Measurements from ENCODE around the gene BCCIP. TPM values are rescaled to one million over a fixed set of nuclear protein-coding genes. Genes with fewer than 3 reads are reported as not detected.

Gene BCCIP
- total RNA-seq, 4 donors from 2014 or later = 36.8 to 53.2 (median 46.3) TPM

GRCh38 chr10:125871338-125871737 is 48.0 kb downstream of the BCCIP start:
- Histone ChIP-seq H3K27ac (replicated peaks in 1 of 4) (no peak overlapping the region), H3K4me1 (no peaks in the 10 kb centered on the region), H3K9me3 (peaks cover 0 to 5% (median 4%) of the 10 kb centered on the region in 4 donors), H3K4me3 (no peak overlapping the region), H3K36me3 (peaks cover 8 to 25% (median 8%) of the 10 kb centered on the region in 4 donors), H3K27me3 (no peaks in the 10 kb centered on the region)
- 78% methylated on average over 4 of the region's 4 CpGs for WGBS
- TF ChIP-seq EP300 (IDR thresholded peaks at IDR 0.05) = no peak
- TF ChIP-seq POLR2A (IDR thresholded peaks at IDR 0.05; ENCODE audit: low read depth) = no peak
- no peak for TF ChIP-seq CTCF (IDR thresholded peaks at IDR 0.05)
- no peak for TF ChIP-seq POLR2AphosphoS5 (IDR thresholded peaks at IDR 0.05)
- intact Hi-C loops (cut with DNase I) = no loop called here
- no peak for DNase-seq (ENCODE audit: extremely low spot score)

- Histone ChIP-seq H3K36me3 (peaks cover 0 to 37% (median 12%) of the 10 kb centered on the region in 4 donors), H3K27ac (replicated peaks in 1 of 4) (no peak overlapping the region), H3K27me3 (no peaks in the 10 kb centered on the region), H3K4me3 (no peak overlapping the region), H3K9me3 (peaks cover 0 to 10% (median 8%) of the 10 kb centered on the region in 4 donors), H3K4me1 (peaks cover 0 to 3% (median 0%) of the 10 kb centered on the region in 4 donors)
- intact Hi-C loops (cut with DNase I) = no loop called here
- no peak for TF ChIP-seq CTCF (IDR thresholded peaks at IDR 0.05)
- TF ChIP-seq EP300 (IDR thresholded peaks at IDR 0.05) = no peak
- no peak for TF ChIP-seq POLR2A (IDR thresholded peaks at IDR 0.05; ENCODE audit: low read depth)
- TF ChIP-seq POLR2AphosphoS5 (IDR thresholded peaks at IDR 0.05) = no peak
- WGBS = 87% methylated on average over 11 of the region's 11 CpGs
- no peak for DNase-seq (ENCODE audit: extremely low spot score)
Observed at GRCh38 chr10:125878957-125879835, 55.9 kb downstream of the BCCIP start.

- WGBS = 65% methylated on average over 6 of the region's 6 CpGs
- TF ChIP-seq CTCF (IDR thresholded peaks at IDR 0.05) (no peak), POLR2AphosphoS5 (IDR thresholded peaks at IDR 0.05) (no peak), POLR2A (IDR thresholded peaks at IDR 0.05; ENCODE audit: low read depth) (no peak), EP300 (IDR thresholded peaks at IDR 0.05) (no peak)
- no peak overlapping the region for H3K27ac ChIP-seq (replicated peaks in 1 of 4)
- no peak overlapping the region for H3K4me3 ChIP-seq
- H3K9me3 ChIP-seq = peaks cover 0 to 10% (median 8%) of the 10 kb centered on the region in 4 donors
- intact Hi-C loops (cut with DNase I) = no loop called here
- peaks cover 0 to 3% (median 0%) of the 10 kb centered on the region in 4 donors for H3K4me1 ChIP-seq
- H3K36me3 ChIP-seq = peaks cover 0 to 47% (median 13%) of the 10 kb centered on the region in 4 donors
- H3K27me3 ChIP-seq = no peaks in the 10 kb centered on the region
- no peak for DNase-seq (ENCODE audit: extremely low spot score)
Observed at GRCh38 chr10:125880719-125881118, 57.4 kb downstream of the BCCIP start.

GRCh38 chr10:125881192-125881591 is 57.8 kb downstream of the BCCIP start, which contains the start of gene DHX32:
DHX32 (minus strand) TSS chr10:125881292; CDS start chr10:125880824, 468 bp downstream.
- H3K27me3 ChIP-seq = no peaks in the 10 kb centered on the region
- WGBS = 84% methylated on average over 4 of the region's 4 CpGs
- peaks cover 0 to 7% (median 5%) of the 10 kb centered on the region in 4 donors for H3K9me3 ChIP-seq
- intact Hi-C loops (cut with DNase I) = no loop called here
- DNase-seq (ENCODE audit: extremely low spot score) = no peak
- H3K27ac ChIP-seq (replicated peaks in 1 of 4) = no peak within 1 kb of the TSS
- TF ChIP-seq CTCF (IDR thresholded peaks at IDR 0.05) (no peak), POLR2A (IDR thresholded peaks at IDR 0.05; ENCODE audit: low read depth) (no peak), POLR2AphosphoS5 (IDR thresholded peaks at IDR 0.05) (no peak), EP300 (IDR thresholded peaks at IDR 0.05) (no peak)
- peaks cover 0 to 3% (median 0%) of the 10 kb centered on the region in 4 donors for H3K4me1 ChIP-seq
- peaks cover 0 to 47% (median 10%) of the 10 kb centered on the region in 4 donors for H3K36me3 ChIP-seq
- H3K4me3 ChIP-seq = no peak within 1 kb of the TSS

All from esophagus muscularis mucosa (tissue), 4 donors.